Kidney (tissue), 14 donors: ENCODE data around the gene ZNF112. TPM values are rescaled to one million over a fixed set of nuclear protein-coding genes. Genes with fewer than 3 reads are reported as not detected.

Experiments used
- DNase-seq, 5 donors: peaks; one replicate each; pipeline ENCODE4 v3.0.0-alpha.2; 2013 to 2020
- FAIRE-seq: peaks from 2 replicates; lab custom pipeline; 2012; peaks lifted over from hg19 to GRCh38; lab: Jason Lieb, UNC
- H3K27ac ChIP-seq, 2 donors: one replicate each; pipeline ENCODE4 v1.7.0; 2013; ENCODE audit warnings: low read depth in 2 of 2, low read length in 2 of 2, inconsistent platforms in 1 of 2
- H3K27me3 ChIP-seq: one replicate; pipeline ENCODE4 v1.7.1; 2013; ENCODE audit warnings: low read length, inconsistent platforms; ENCODE audit not compliant: control insufficient read depth, insufficient read depth
- H3K36me3 ChIP-seq, 3 donors: one replicate each; pipeline versions ENCODE4 v1.7.0 to v1.7.1; 2013; ENCODE audit warnings: low read length in 3 of 3, control low read depth in 1 of 3, inconsistent platforms in 1 of 3; ENCODE audit not compliant: insufficient read depth in 3 of 3, control insufficient read depth in 2 of 3
- H3K4me1 ChIP-seq, 3 donors: one replicate each; pipeline versions ENCODE4 v1.7.0 to v1.7.1; 2013; ENCODE audit warnings: low read length in 3 of 3, inconsistent platforms in 1 of 3, low read depth in 1 of 3; ENCODE audit not compliant: control insufficient read depth in 2 of 3, insufficient read depth in 2 of 3
- H3K4me3 ChIP-seq, 3 donors: one replicate each; pipeline versions ENCODE4 v1.7.0 to v1.8.1; 2013; ENCODE audit warnings: low read length in 3 of 3, control low read depth in 1 of 3, inconsistent platforms in 1 of 3
- H3K9ac ChIP-seq, 3 donors: one replicate each; pipeline versions ENCODE4 v1.7.0 to v1.7.1; 2013; ENCODE audit warnings: low read length in 3 of 3, control low read depth in 1 of 3, inconsistent platforms in 1 of 3
- H3K9me3 ChIP-seq, 3 donors: one replicate each; pipeline versions ENCODE4 v1.7.0 to v1.7.1; 2013; ENCODE audit warnings: low read length in 3 of 3, control low read depth in 1 of 3, inconsistent platforms in 1 of 3; ENCODE audit not compliant: control insufficient read depth in 2 of 3, insufficient read depth in 1 of 3
- CTCF ChIP-seq: IDR thresholded peaks from 3 replicates; pipeline ENCODE4 v1.5.1; 2012; ENCODE audit warnings: mild to moderate bottlenecking, moderate library complexity, borderline replicate concordance; ENCODE audit not compliant: insufficient read depth; ENCODE audit errors: extremely low read depth
- intact Hi-C: fragments of 100-400 bp; cut with DNase I; formaldehyde crosslinking; loops from one replicate; pipeline ENCODE4 v1.11.1; 2022
- polyA plus RNA-seq: library from polyadenylated mRNA; stranded (reverse); fragments of 350-450 nt; fragmentation: Illumina TruSeq; extraction: RNeasy Lipid Tissue Mini Kit (QIAGEN cat#74804); gene quantifications from one replicate; pipeline ENCODE4 v1.2.3, GENCODE V29; 2014; ENCODE audit warnings: low read depth, low replicate concordance; ENCODE audit not compliant: insufficient read depth
- total RNA-seq: library from RNA; stranded (reverse); fragmentation: NEBNext Ultra II Directional; extraction: Animal tissue kit (Norgen Biotek cat#: 25700); gene quantifications from one replicate; pipeline ENCODE4 v1.2.1, GENCODE V29; 2021
- donor health status: control.
- donor health status: control.
- donor health status: control.
- donor health status: control.
- donor health status: control.
- donor health status: DM: yes; HTN: yes; CAD: no.
- donor health status: Normal renal cell carcinoma (clear cell type).

Gene ZNF112
- total and polyA plus RNA-seq, 2 donors from 2014 or later: 3.4 to 8.5 TPM

- H3K27me3 ChIP-seq: no peaks in the 10 kb centered on the region
- intact Hi-C loops: no loop called here
- no peak for DNase-seq
- no peak overlapping the region for H3K9ac ChIP-seq
- no peak overlapping the region for H3K27ac ChIP-seq
- H3K4me3 ChIP-seq: no peak overlapping the region
- TF ChIP-seq CTCF: no peak
- peaks cover 35 to 81% (median 48%) of the 10 kb centered on the region in 3 donors for H3K36me3 ChIP-seq
- no peaks in the 10 kb centered on the region for H3K4me1 ChIP-seq
- FAIRE-seq: no peak
- peaks cover 9 to 62% (median 45%) of the 10 kb centered on the region in 3 donors for H3K9me3 ChIP-seq
Observed at GRCh38 chr19:44332145-44332544, 24.3 kb downstream of the ZNF112 start.

- FAIRE-seq: no peak
- peaks cover 0 to 53% (median 11%) of the 10 kb centered on the region in 3 donors for H3K9me3 ChIP-seq
Observed at GRCh38 chr19:44315883-44316282, 40.6 kb downstream of the ZNF112 start.

GRCh38 chr19:44313231-44313630, 43.2 kb downstream of the ZNF112 start:
- intact Hi-C loops: no loop called here
- H3K9me3 ChIP-seq: peaks cover 0 to 47% (median 4%) of the 10 kb centered on the region in 3 donors
- no peak overlapping the region for H3K27ac ChIP-seq
- H3K9ac ChIP-seq: no peak overlapping the region
- H3K27me3 ChIP-seq: no peaks in the 10 kb centered on the region
- H3K36me3 ChIP-seq: no peaks in the 10 kb centered on the region
- no peak for TF ChIP-seq CTCF
- DNase-seq (no peak), FAIRE-seq (no peak)
- no peaks in the 10 kb centered on the region for H3K4me1 ChIP-seq
- H3K4me3 ChIP-seq: no peak overlapping the region

More at GRCh38 chr19:44315883-44316282, 40.6 kb downstream of the ZNF112 start:
- H3K4me3 ChIP-seq: no peak overlapping the region
- no peak for TF ChIP-seq CTCF
- H3K9ac ChIP-seq: no peak overlapping the region
- no peaks in the 10 kb centered on the region for H3K36me3 ChIP-seq
- no peaks in the 10 kb centered on the region for H3K27me3 ChIP-seq
- DNase-seq: no peak
- H3K4me1 ChIP-seq: no peaks in the 10 kb centered on the region
- H3K27ac ChIP-seq: no peak overlapping the region
- intact Hi-C loops: no loop called here

GRCh38 chr19:44308011-44308410, 48.5 kb downstream of the ZNF112 start:
- intact Hi-C loops: no loop called here
- no peak for TF ChIP-seq CTCF
- Histone ChIP-seq H3K27ac (no peak overlapping the region), H3K9ac (no peak overlapping the region), H3K36me3 (no peaks in the 10 kb centered on the region), H3K4me1 (peaks cover 0 to 6% (median 2%) of the 10 kb centered on the region in 3 donors), H3K27me3 (no peaks in the 10 kb centered on the region), H3K4me3 (no peak overlapping the region), H3K9me3 (peaks cover 0 to 22% (median 0%) of the 10 kb centered on the region in 3 donors)
- DNase-seq: no peak
- no peak for FAIRE-seq
